IMR-90 (cell line): ENCODE data around the gene NR5A1. TPM values are rescaled to one million over a fixed set of nuclear protein-coding genes. Genes with fewer than 3 reads are reported as not detected.

Experiments
- ATAC-seq: fragments of 200-7000 bp; cut with Tn5 transposase; 2 replicates; pipeline ENCODE4 v1.9.1; 2020; ENCODE audit warnings: low read depth, mild to moderate bottlenecking, moderate library complexity
- BruUV-seq: library from RNA; stranded (reverse); fragments of 400-500 nt; replicated peaks from 2 replicates; lab custom pipeline; 2021; lab: Mats Ljungman, UMichigan
- CTCF ChIA-PET: fragments of 300-600 bp; formaldehyde crosslinking; extraction: SDS; loops from one replicate; lab custom pipeline; 2021; ENCODE audit warnings: antibody characterized with exemption; lab: Yijun Ruan, JAX
- POLR2A ChIA-PET: fragments of 300-600 bp; sonication (Branson Sonifier 250); formaldehyde crosslinking; loops from one replicate; lab custom pipeline; 2022; ENCODE audit warnings: antibody characterized with exemption; ENCODE audit not compliant: unreplicated experiment; lab: Charles Lee
- DNase-seq: peaks from one replicate; pipeline ENCODE4 v3.0.0; 2013
- H2AFZ ChIP-seq: replicated peaks from 2 replicates; pipeline ENCODE3; 2013; ENCODE audit warnings: low read length, mild to moderate bottlenecking; ENCODE audit not compliant: poor library complexity
- H2AK5ac ChIP-seq: 2 replicates; pipeline ENCODE4 v1.6.1; 2013; ENCODE audit warnings: low read depth, low read length, inconsistent platforms
- H2AK9ac ChIP-seq: replicated peaks from 2 replicates; pipeline ENCODE3; 2013; ENCODE audit warnings: mild to moderate bottlenecking, low read depth, low read length, moderate library complexity; ENCODE audit not compliant: poor library complexity
- H2BK120ac ChIP-seq: 2 replicates; pipeline ENCODE4 v1.6.1; 2013; ENCODE audit warnings: low read depth, low read length, inconsistent platforms
- H2BK15ac ChIP-seq: 3 replicates; pipeline ENCODE4 v1.6.1; 2013; ENCODE audit warnings: low read depth, low read length, inconsistent platforms
- H2BK20ac ChIP-seq: 2 replicates; pipeline ENCODE4 v1.6.1; 2013; ENCODE audit warnings: low read depth, mild to moderate bottlenecking, inconsistent platforms, low read length, moderate library complexity
- H2BK5ac ChIP-seq: 2 replicates; pipeline ENCODE4 v1.6.1; 2013; ENCODE audit warnings: mild to moderate bottlenecking, low read depth, low read length, inconsistent platforms; ENCODE audit not compliant: poor library complexity, severe bottlenecking
- H3K14ac ChIP-seq: replicated peaks from 2 replicates; pipeline ENCODE4 v1.6.1; 2013; ENCODE audit warnings: low read depth, low read length, inconsistent platforms
- H3K18ac ChIP-seq: 2 replicates; pipeline ENCODE4 v1.6.1; 2013; ENCODE audit warnings: low read depth, low read length, control low read depth
- H3K23ac ChIP-seq: 2 replicates; pipeline ENCODE4 v1.6.1; 2013; ENCODE audit warnings: low read depth, low read length, inconsistent platforms
- H3K27ac ChIP-seq: 2 replicates; pipeline ENCODE4 v1.5.1; 2013; ENCODE audit warnings: mild to moderate bottlenecking, control low read depth, low read length; ENCODE audit not compliant: insufficient read depth
- H3K27me3 ChIP-seq: 2 replicates; pipeline ENCODE4 v1.6.1; 2013; ENCODE audit warnings: low read length; ENCODE audit not compliant: control insufficient read depth, insufficient read depth
- H3K36me3 ChIP-seq: 2 replicates; pipeline ENCODE4 v1.6.1; 2013; ENCODE audit warnings: low read length, mixed read lengths; ENCODE audit not compliant: control insufficient read depth, insufficient read depth
- H3K4ac ChIP-seq: 2 replicates; pipeline ENCODE4 v1.6.1; 2013; ENCODE audit warnings: low read depth, low read length, inconsistent platforms
- H3K4me1 ChIP-seq: 2 replicates; pipeline ENCODE4 v1.6.1; 2013; ENCODE audit warnings: low read length, mixed read lengths; ENCODE audit not compliant: control insufficient read depth, insufficient read depth
- H3K4me2 ChIP-seq: 2 replicates; pipeline ENCODE4 v1.6.1; 2013; ENCODE audit warnings: low read depth, mild to moderate bottlenecking, control low read depth, low read length, moderate library complexity
- H3K4me3 ChIP-seq: 2 replicates; pipeline ENCODE4 v1.5.1; 2013; ENCODE audit warnings: low read depth, mild to moderate bottlenecking, control low read depth, low read length, moderate library complexity; ENCODE audit not compliant: insufficient read depth
- H3K56ac ChIP-seq: 2 replicates; pipeline ENCODE4 v1.6.1; 2013; ENCODE audit warnings: low read length, inconsistent platforms; ENCODE audit not compliant: insufficient read depth; ENCODE audit errors: extremely low read depth
- H3K79me1 ChIP-seq, 2 experiments: 2 replicates each; pipeline ENCODE4 v1.6.1; 2013; ENCODE audit warnings: low read length in 2 of 2, inconsistent platforms in 1 of 2, low read depth in 1 of 2
- H3K9ac ChIP-seq: 2 replicates; pipeline ENCODE4 v1.6.1; 2013; ENCODE audit warnings: low read depth, low read length, control low read depth
- H3K9me1 ChIP-seq: 2 replicates; pipeline ENCODE4 v1.6.1; 2013; ENCODE audit warnings: low read length, inconsistent platforms; ENCODE audit not compliant: insufficient read depth
- H3K9me3 ChIP-seq: 2 replicates; pipeline ENCODE4 v1.6.1; 2013; ENCODE audit warnings: low read length; ENCODE audit not compliant: control insufficient read depth, insufficient read depth
- H4K20me1 ChIP-seq: 2 replicates; pipeline ENCODE4 v1.6.1; 2013; ENCODE audit warnings: low read length, inconsistent platforms; ENCODE audit not compliant: insufficient read depth
- H4K5ac ChIP-seq: 2 replicates; pipeline ENCODE4 v1.6.1; 2013; ENCODE audit warnings: mild to moderate bottlenecking, low read depth, low read length, control low read depth
- H4K8ac ChIP-seq, 2 experiments: 2 replicates each; pipeline ENCODE4 v1.6.1; 2013; ENCODE audit warnings: low read depth in 2 of 2, low read length in 2 of 2, control low read depth in 1 of 2, inconsistent platforms in 1 of 2
- H4K91ac ChIP-seq: 2 replicates; pipeline ENCODE4 v1.6.1; 2013; ENCODE audit warnings: low read depth, low read length, inconsistent platforms; ENCODE audit not compliant: insufficient read depth
- BHLHE40 ChIP-seq: fragments of 150-350 bp; IDR thresholded peaks from 2 replicates; pipeline ENCODE4 v1.6.1; 2016; ENCODE audit warnings: mild to moderate bottlenecking, low read depth, low read length
- CHD1 ChIP-seq: IDR thresholded peaks from 2 replicates; pipeline ENCODE4 v1.6.1; 2012; ENCODE audit warnings: low read depth, low read length, improper control_type of control experiment
- ELK1 ChIP-seq: fragments of 150-350 bp; IDR thresholded peaks from 2 replicates; pipeline ENCODE4 v1.6.1; 2016; ENCODE audit warnings: low read depth, mild to moderate bottlenecking, low read length, moderate library complexity, borderline replicate concordance
- FOS ChIP-seq: fragments of 150-350 bp; IDR thresholded peaks from 2 replicates; pipeline ENCODE4 v1.6.1; 2016; ENCODE audit warnings: low read depth, low read length
- MAZ ChIP-seq: IDR thresholded peaks from 2 replicates; pipeline ENCODE4 v1.6.1; 2012; ENCODE audit warnings: low read depth, mild to moderate bottlenecking, low read length, improper control_type of control experiment, moderate library complexity, borderline replicate concordance
- MXI1 ChIP-seq: IDR thresholded peaks from 2 replicates; pipeline ENCODE4 v1.6.1; 2012; ENCODE audit warnings: low read depth, mild to moderate bottlenecking, low read length, moderate library complexity, borderline replicate concordance
- NFE2L2 ChIP-seq: fragments of 150-350 bp; IDR thresholded peaks from 2 replicates; pipeline ENCODE4 v1.6.1; 2016; ENCODE audit warnings: low read depth, mild to moderate bottlenecking, low read length
- RAD21 ChIP-seq: IDR thresholded peaks from 2 replicates; pipeline ENCODE4 v1.6.1; 2012; ENCODE audit warnings: low read length, improper control_type of control experiment
- RCOR1 ChIP-seq: IDR thresholded peaks from 2 replicates; pipeline ENCODE4 v1.6.1; 2012; ENCODE audit warnings: mild to moderate bottlenecking, low read length, improper control_type of control experiment; ENCODE audit not compliant: insufficient replicate concordance
- USF2 ChIP-seq: fragments of 150-350 bp; IDR thresholded peaks from 2 replicates; pipeline ENCODE4 v1.6.1; 2017; ENCODE audit warnings: mild to moderate bottlenecking, antibody characterized with exemption, low read length, low read depth
- WGBS, 2 experiments: methylation state at CpG; one replicate each; pipeline versions ENCODE4 v1.1.5 to v1.1.7; 2013; ENCODE audit warnings: missing lambda C conversion rate in 2 of 2; ENCODE audit not compliant: insufficient read length in 1 of 2; ENCODE audit errors: extremely low coverage in 2 of 2; 5-methylcytosine and 5-hydroxymethylcytosine counted together
- dilution Hi-C: fragments of 300-500 bp; cut with HindIII; formaldehyde crosslinking; loops from one replicate; pipeline ENCODE4 v1.14.3; 2018; ENCODE audit warnings: low sequenced_read_pairs; ENCODE audit not compliant: unreplicated experiment
- in situ Hi-C: fragments of 300-500 bp; cut with MboI; formaldehyde crosslinking; loops from 3 replicates; pipeline ENCODE4 v1.14.3; 2019; ENCODE audit warnings: low sequenced_read_pairs, inconsistent platforms, mixed read lengths
- intact Hi-C: fragments of 100-400 bp; cut with micrococcal nuclease; formaldehyde crosslinking; loops from 2 replicates; pipeline ENCODE4 v1.10.0; 2022
- polyA plus RNA-seq, 3 experiments: library from polyadenylated mRNA; depleted of rRNA; stranded (reverse); fragments of >200 nt; gene quantifications; 2 replicates each; pipeline ENCODE4 v1.2.3, GENCODE V29; 2012; ENCODE audit warnings: low replicate concordance in 1 of 3
- total RNA-seq: library from RNA; depleted of rRNA; stranded (reverse); fragments of >200 nt; gene quantifications from 2 replicates; pipeline ENCODE4 v1.2.3, GENCODE V29; 2012

Gene NR5A1
- total and polyA plus RNA-seq, 2 of the 4 experiments (the other 2 are of a cell fraction) = not detected

- H3K9ac ChIP-seq = no peak overlapping the region
- no peak overlapping the region for H3K14ac ChIP-seq
- H2BK120ac ChIP-seq = no peak overlapping the region
- no peak overlapping the region for H3K27ac ChIP-seq
- ChIA-PET CTCF (no interaction called here), POLR2A (no interaction called here)
- no peak overlapping the region for H3K56ac ChIP-seq
- H3K27me3 ChIP-seq = peaks cover 93% of the 10 kb centered on the region
- no peak overlapping the region for H2BK5ac ChIP-seq
- 92% methylated on average over 2 of the region's 15 CpGs; no CpG with 5 or more reads in 1 of the 2 experiments for WGBS, 2 experiments
- no peak overlapping the region for H4K5ac ChIP-seq
- H3K4me3 ChIP-seq = no peak overlapping the region
- peaks cover 6% of the 10 kb centered on the region for H3K9me3 ChIP-seq
- dilution Hi-C loops (no loop called here), in situ Hi-C loops (no loop called here), intact Hi-C loops (no loop called here)
- no peaks in the 10 kb centered on the region for H3K36me3 ChIP-seq
- no TSS peak for BruUV-seq
- no peaks in the 10 kb centered on the region for H3K9me1 ChIP-seq
- no peak overlapping the region for H3K23ac ChIP-seq
- no peak overlapping the region for H3K4me2 ChIP-seq
- H4K91ac ChIP-seq = no peak overlapping the region
- no peak overlapping the region for H2AK9ac ChIP-seq
- H3K18ac ChIP-seq = no peak overlapping the region
- H4K20me1 ChIP-seq = peaks cover 3% of the 10 kb centered on the region; the same call in 1 of the 2 replicates
- no peak overlapping the region for H2BK15ac ChIP-seq
- H4K8ac ChIP-seq = no peak overlapping the region
- H3K79me1 ChIP-seq = no peaks in the 10 kb centered on the region
- H2AFZ ChIP-seq = no peak overlapping the region
- H3K4me1 ChIP-seq = no peaks in the 10 kb centered on the region; the same call in 1 of the 2 replicates
- no peak overlapping the region for H2BK20ac ChIP-seq
- TF ChIP-seq USF2 (no peak), BHLHE40 (no peak), CHD1 (no peak), ELK1 (no peak), MAZ (no peak), MXI1 (no peak), FOS (no peak), NFE2L2 (no peak), RCOR1 (no peak), RAD21 (no peak)
- no peak overlapping the region for H2AK5ac ChIP-seq
- no peak overlapping the region for H3K4ac ChIP-seq
- DNase-seq (no peak), ATAC-seq (no peak)
Measured at GRCh38 chr9:124498499-124499146, 8.6 kb downstream of the NR5A1 start.
